Amniotic epithelial cell (primary cell): ENCODE data around the gene MAP4K3.

ENCODE experiments used
- DNase-seq: peaks from one replicate; pipeline ENCODE4 v3.0.0-alpha.2; 2010; ENCODE audit warnings: low read depth

MAP4K3 gene

GRCh38 chr2:39241588-39241987, 195.5 kb downstream of the MAP4K3 start:
- DNase-seq, result no peak

GRCh38 chr2:39240758-39241157, 196.3 kb downstream of the MAP4K3 start:
- DNase-seq, result no peak

- peak; percentile 76 for DNase-seq
Observed at GRCh38 chr2:39234754-39235153, 202.3 kb downstream of the MAP4K3 start.

- DNase-seq, result no peak
Observed at GRCh38 chr2:39232141-39232540, 204.9 kb downstream of the MAP4K3 start.

- DNase-seq, result no peak
Observed at GRCh38 chr2:39228413-39229209, 208.5 kb downstream of the MAP4K3 start.

GRCh38 chr2:39227628-39228412, 209.3 kb downstream of the MAP4K3 start:
- peak; percentile 45 for DNase-seq

GRCh38 chr2:39225567-39225966, 211.5 kb downstream of the MAP4K3 start:
- no peak for DNase-seq

- DNase-seq, result no peak
Observed at GRCh38 chr2:39223909-39224308, 213.2 kb downstream of the MAP4K3 start.

GRCh38 chr2:39221459-39221858, 215.6 kb downstream of the MAP4K3 start:
- no peak for DNase-seq

- no peak for DNase-seq
Observed at GRCh38 chr2:39220136-39220535, 216.9 kb downstream of the MAP4K3 start.

- DNase-seq, result no peak
Observed at GRCh38 chr2:39218391-39218790, 218.7 kb downstream of the MAP4K3 start.

GRCh38 chr2:39217192-39217550, 219.9 kb downstream of the MAP4K3 start:
- no peak for DNase-seq

GRCh38 chr2:39216346-39217191, 220.5 kb downstream of the MAP4K3 start:
- DNase-seq, result no peak

GRCh38 chr2:39215545-39215944, 221.5 kb downstream of the MAP4K3 start:
- no peak for DNase-seq

GRCh38 chr2:39213015-39213414, 224.1 kb downstream of the MAP4K3 start:
- no peak for DNase-seq

- no peak for DNase-seq
Observed at GRCh38 chr2:39210846-39211245, 226.2 kb downstream of the MAP4K3 start.

- no peak for DNase-seq
Observed at GRCh38 chr2:39203382-39203781, 233.7 kb downstream of the MAP4K3 start.

GRCh38 chr2:39202639-39203369, 234.3 kb downstream of the MAP4K3 start:
- DNase-seq, result no peak
